ENCODE data around the gene BTNL3.

The BTNL3 gene

DNA sequence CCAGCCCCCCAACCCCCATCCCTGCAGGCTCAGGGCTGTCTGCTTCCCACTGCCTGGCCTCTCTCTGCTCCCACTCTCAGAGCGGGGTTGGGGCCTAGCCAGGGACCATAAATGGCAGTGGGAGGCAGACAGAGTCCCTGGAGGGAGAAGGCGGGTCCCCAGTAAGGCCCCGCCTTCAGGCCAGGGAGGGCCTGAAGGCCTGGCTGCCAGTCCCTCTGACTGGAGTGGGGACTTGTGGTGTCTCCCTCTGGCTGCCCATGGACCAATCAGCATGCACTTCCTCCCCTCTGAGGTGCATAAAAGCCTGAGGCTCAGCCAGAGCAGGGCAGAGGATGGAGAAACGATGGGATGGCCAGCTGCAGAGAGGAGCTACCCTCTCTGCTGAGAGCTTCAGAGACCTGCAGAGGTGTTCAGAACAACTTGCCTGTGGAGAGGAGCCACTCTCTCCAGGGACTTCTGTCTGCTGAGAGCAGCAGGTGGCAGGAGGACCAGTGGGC lies 48.8 kb downstream of the BTNL3 start:
- Histone ChIP-seq H3K36me3 (ENCODE audit: control insufficient read depth, insufficient read depth, low read length) (no peaks in the 10 kb centered on the region), H3K27me3 (replicated peaks; ENCODE audit: control insufficient read depth, insufficient read depth, low read length) (no peaks in the 10 kb centered on the region), H3K4me3 (replicated peaks; ENCODE audit: low read depth, low read length) (no peak overlapping the region)
- no peak for DNase-seq (ENCODE audit: extremely low read depth, insufficient read length)
- TF ChIP-seq CTCF (IDR thresholded peaks at IDR 0.05; ENCODE audit: insufficient read depth, low read length, poor library complexity, severe bottlenecking) = no peak

- no peaks in the 10 kb centered on the region for H3K27me3 ChIP-seq (replicated peaks; ENCODE audit: control insufficient read depth, insufficient read depth, low read length)
- TF ChIP-seq CTCF (IDR thresholded peaks at IDR 0.05; ENCODE audit: insufficient read depth, low read length, poor library complexity, severe bottlenecking) = no peak
- DNase-seq (ENCODE audit: extremely low read depth, insufficient read length) = no peak
- no peaks in the 10 kb centered on the region for H3K36me3 ChIP-seq (ENCODE audit: control insufficient read depth, insufficient read depth, low read length)
- H3K4me3 ChIP-seq (replicated peaks; ENCODE audit: low read depth, low read length) = no peak overlapping the region
Measured at GRCh38 chr5:181039471-181039870, 50.8 kb downstream of the BTNL3 start.

GRCh38 chr5:181039931-181040630 lies 51.4 kb downstream of the BTNL3 start, which contains the start of gene BTNL9:
Gene BTNL9 (plus strand): TSS chr5:181040266. CDS start chr5:181045490, 5,224 bp downstream.
- H3K36me3 ChIP-seq (ENCODE audit: control insufficient read depth, insufficient read depth, low read length) = no peaks in the 10 kb centered on the region
- no peak for DNase-seq (ENCODE audit: extremely low read depth, insufficient read length)
- no peak for TF ChIP-seq CTCF (IDR thresholded peaks at IDR 0.05; ENCODE audit: insufficient read depth, low read length, poor library complexity, severe bottlenecking)
- H3K4me3 ChIP-seq (replicated peaks; ENCODE audit: low read depth, low read length) = no peak within 1 kb of the TSS
- H3K27me3 ChIP-seq (replicated peaks; ENCODE audit: control insufficient read depth, insufficient read depth, low read length) = no peaks in the 10 kb centered on the region

DNA sequence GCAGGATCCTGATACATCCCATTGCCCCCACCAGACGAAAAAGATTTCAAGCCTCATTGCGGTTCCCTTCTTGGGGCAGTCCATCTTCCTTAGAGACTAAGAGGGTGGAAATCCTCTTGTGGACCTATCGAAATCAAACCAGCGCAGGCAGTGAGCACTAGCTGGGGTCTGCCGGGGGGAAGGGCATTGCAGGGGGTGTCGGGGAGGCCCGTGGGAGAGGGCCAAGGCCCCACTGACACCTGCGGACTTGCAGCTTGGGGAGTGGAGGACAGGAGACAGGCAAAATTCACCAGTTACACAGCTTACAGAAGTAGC lies 51.9 kb downstream of the BTNL3 start:
- no peak for TF ChIP-seq CTCF (IDR thresholded peaks at IDR 0.05; ENCODE audit: insufficient read depth, low read length, poor library complexity, severe bottlenecking)
- no peak for DNase-seq (ENCODE audit: extremely low read depth, insufficient read length)
- Histone ChIP-seq H3K27me3 (replicated peaks; ENCODE audit: control insufficient read depth, insufficient read depth, low read length) (no peaks in the 10 kb centered on the region), H3K4me3 (replicated peaks; ENCODE audit: low read depth, low read length) (no peak overlapping the region), H3K36me3 (ENCODE audit: control insufficient read depth, insufficient read depth, low read length) (no peaks in the 10 kb centered on the region)

GRCh38 chr5:181041043-181041442 lies 52.4 kb downstream of the BTNL3 start:
- no peak for TF ChIP-seq CTCF (IDR thresholded peaks at IDR 0.05; ENCODE audit: insufficient read depth, low read length, poor library complexity, severe bottlenecking)
- H3K4me3 ChIP-seq (replicated peaks; ENCODE audit: low read depth, low read length) = no peak overlapping the region
- no peaks in the 10 kb centered on the region for H3K36me3 ChIP-seq (ENCODE audit: control insufficient read depth, insufficient read depth, low read length)
- DNase-seq (ENCODE audit: extremely low read depth, insufficient read length) = no peak
- H3K27me3 ChIP-seq (replicated peaks; ENCODE audit: control insufficient read depth, insufficient read depth, low read length) = no peaks in the 10 kb centered on the region

Data from GM06990 (cell line).